Astrocyte of the spinal cord (primary cell): Measurements from ENCODE around the gene SLC25A36.
"Not testable (repeated sequence)": the region's sequence is repeated elsewhere in the genome, so short reads cannot be mapped to it uniquely, and the experiment has no call there.

Experiments
- DNase-seq: peaks from one replicate; pipeline ENCODE4 v3.0.0; 2011; ENCODE audit warnings: low read depth, low spot score
- H3K4me3 ChIP-seq: 2 replicates; pipeline ENCODE4 v1.5.1; 2011; ENCODE audit warnings: low read depth, mild to moderate bottlenecking, low read length, moderate library complexity
- in situ Hi-C: cut with HindIII; loops from 2 replicates; pipeline ENCODE4 v1.10.0; 2017; ENCODE audit warnings: low sequenced_read_pairs
- TF ChIP-seq, protein P1 (sequence below): IDR thresholded peaks from 2 replicates; pipeline ENCODE4 v1.5.1; 2012; ENCODE audit warnings: low read depth, mild to moderate bottlenecking, low read length, inconsistent platforms

SLC25A36 gene

DNA sequence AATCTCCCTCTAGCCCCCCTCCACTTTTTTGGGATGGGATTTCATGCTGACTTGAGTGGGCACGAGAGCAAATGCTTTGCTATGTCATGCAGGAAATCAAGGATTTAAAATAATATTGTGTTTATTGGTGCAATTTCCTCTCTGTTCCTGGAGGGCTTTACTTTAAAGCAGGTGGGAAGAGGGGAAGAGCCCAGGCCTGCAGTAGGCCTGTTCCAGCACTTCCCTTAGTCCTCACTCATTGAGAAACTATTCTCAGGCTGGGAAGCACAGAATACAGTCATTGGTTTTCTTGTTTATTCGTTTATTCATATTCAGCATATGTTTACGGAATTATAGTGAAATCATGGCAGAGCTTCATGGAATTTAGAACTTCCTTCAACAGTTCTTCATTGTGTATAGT, 67.9 kb downstream of the SLC25A36 start:
- no peak for DNase-seq
- TF ChIP-seq, protein P1, sequence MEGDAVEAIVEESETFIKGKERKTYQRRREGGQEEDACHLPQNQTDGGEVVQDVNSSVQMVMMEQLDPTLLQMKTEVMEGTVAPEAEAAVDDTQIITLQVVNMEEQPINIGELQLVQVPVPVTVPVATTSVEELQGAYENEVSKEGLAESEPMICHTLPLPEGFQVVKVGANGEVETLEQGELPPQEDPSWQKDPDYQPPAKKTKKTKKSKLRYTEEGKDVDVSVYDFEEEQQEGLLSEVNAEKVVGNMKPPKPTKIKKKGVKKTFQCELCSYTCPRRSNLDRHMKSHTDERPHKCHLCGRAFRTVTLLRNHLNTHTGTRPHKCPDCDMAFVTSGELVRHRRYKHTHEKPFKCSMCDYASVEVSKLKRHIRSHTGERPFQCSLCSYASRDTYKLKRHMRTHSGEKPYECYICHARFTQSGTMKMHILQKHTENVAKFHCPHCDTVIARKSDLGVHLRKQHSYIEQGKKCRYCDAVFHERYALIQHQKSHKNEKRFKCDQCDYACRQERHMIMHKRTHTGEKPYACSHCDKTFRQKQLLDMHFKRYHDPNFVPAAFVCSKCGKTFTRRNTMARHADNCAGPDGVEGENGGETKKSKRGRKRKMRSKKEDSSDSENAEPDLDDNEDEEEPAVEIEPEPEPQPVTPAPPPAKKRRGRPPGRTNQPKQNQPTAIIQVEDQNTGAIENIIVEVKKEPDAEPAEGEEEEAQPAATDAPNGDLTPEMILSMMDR: no peak
- H3K4me3 ChIP-seq: no peak overlapping the region
- in situ Hi-C loops: no loop called here

DNA sequence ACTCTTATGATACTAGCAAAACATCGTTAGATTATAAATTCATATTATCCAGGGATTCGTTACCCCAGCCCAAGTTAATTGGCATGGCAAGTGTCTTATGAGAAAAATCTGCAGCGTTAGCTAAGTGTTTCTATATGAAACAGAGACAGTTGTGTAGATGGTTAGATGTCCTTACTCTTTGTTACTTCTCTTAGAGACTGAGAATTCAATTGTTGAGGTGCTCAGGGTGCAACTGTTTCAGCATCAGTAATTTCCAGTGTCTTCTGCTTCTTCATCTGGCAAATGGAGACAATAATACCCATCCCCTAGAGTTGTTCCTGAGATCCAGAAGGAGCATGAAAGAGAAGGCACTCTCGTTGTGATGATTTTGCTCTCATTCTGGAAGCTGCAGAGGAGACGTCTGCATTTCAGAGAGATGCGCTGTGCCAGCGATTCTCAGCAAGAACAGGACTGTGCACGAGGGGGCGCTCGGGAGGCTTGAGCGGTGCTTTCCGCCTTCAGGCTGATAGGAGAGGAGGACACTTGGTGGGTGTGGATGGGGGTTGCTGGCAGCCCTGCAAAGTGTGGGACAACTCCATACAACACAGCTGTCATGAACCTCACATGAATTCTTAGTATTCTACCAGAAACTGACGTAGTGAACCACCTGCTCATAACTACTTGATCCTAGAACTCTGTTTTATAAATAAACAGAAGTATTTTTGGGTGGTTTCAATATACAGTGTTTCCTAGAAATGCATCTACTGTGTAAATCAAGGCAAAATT, 69.8 kb downstream of the SLC25A36 start:
- H3K4me3 ChIP-seq: no peak overlapping the region
- TF ChIP-seq, protein P1: peak; percentile 93
- in situ Hi-C loops: no loop called here
- DNase-seq: peak; percentile 58

- TF ChIP-seq, protein P1: no peak
- H3K4me3 ChIP-seq: no peak overlapping the region
- in situ Hi-C loops: no loop called here
- no peak for DNase-seq
Observed at GRCh38 chr3:141011997-141012262, 70.3 kb downstream of the SLC25A36 start.

GRCh38 chr3:141012571-141012970, 70.9 kb downstream of the SLC25A36 start:
- TF ChIP-seq, protein P1: no peak
- in situ Hi-C loops: no loop called here
- no peak for DNase-seq
- no peak overlapping the region for H3K4me3 ChIP-seq

GRCh38 chr3:141015481-141015880, 73.8 kb downstream of the SLC25A36 start:
- TF ChIP-seq, protein P1: no peak
- no peak overlapping the region for H3K4me3 ChIP-seq
- DNase-seq: no peak
- in situ Hi-C loops: no loop called here

GRCh38 chr3:141017366-141018322, 76.0 kb downstream of the SLC25A36 start:
- in situ Hi-C loops, H3K4me3 ChIP-seq, DNase-seq: not testable (repeated sequence)

GRCh38 chr3:141019244-141019643, 77.6 kb downstream of the SLC25A36 start:
- in situ Hi-C loops: no loop called here
- no peak for DNase-seq
- H3K4me3 ChIP-seq: no peak overlapping the region
- TF ChIP-seq, protein P1: no peak
